ENCODE data around the gene CAMTA1.

The CAMTA1 gene

GRCh38 chr1:7531562-7532340 lies 746.5 kb downstream of the CAMTA1 start:
- H3K4me3 ChIP-seq (ENCODE audit: control insufficient read depth, low read depth, low read length) = no peak overlapping the region
- no peak for TF ChIP-seq CTCF (IDR thresholded peaks at IDR 0.05; ENCODE audit: control insufficient read depth, insufficient read depth, low read depth, low read length, missing control alignments)

GRCh38 chr1:7533006-7533405 lies 747.8 kb downstream of the CAMTA1 start:
- TF ChIP-seq CTCF (IDR thresholded peaks at IDR 0.05; ENCODE audit: control insufficient read depth, insufficient read depth, low read depth, low read length, missing control alignments) = no peak
- H3K4me3 ChIP-seq (ENCODE audit: control insufficient read depth, low read depth, low read length) = no peak overlapping the region
- no peak for DNase-seq (ENCODE audit: low read depth)

More at GRCh38 chr1:7531562-7532340, 746.5 kb downstream of the CAMTA1 start:
- DNase-seq (ENCODE audit: low read depth) = no peak

GRCh38 chr1:7534061-7534825 lies 749.0 kb downstream of the CAMTA1 start:
- TF ChIP-seq CTCF (IDR thresholded peaks at IDR 0.05; ENCODE audit: control insufficient read depth, insufficient read depth, low read depth, low read length, missing control alignments) = no peak
- no peak for DNase-seq (ENCODE audit: low read depth)
- no peak overlapping the region for H3K4me3 ChIP-seq (ENCODE audit: control insufficient read depth, low read depth, low read length)

- no peak for TF ChIP-seq CTCF (IDR thresholded peaks at IDR 0.05; ENCODE audit: control insufficient read depth, insufficient read depth, low read depth, low read length, missing control alignments)
- H3K4me3 ChIP-seq (ENCODE audit: control insufficient read depth, low read depth, low read length) = no peak overlapping the region
- DNase-seq (ENCODE audit: low read depth) = no peak
Observed at GRCh38 chr1:7535016-7535415, 749.8 kb downstream of the CAMTA1 start.

GRCh38 chr1:7535934-7536878 lies 751.0 kb downstream of the CAMTA1 start:
- DNase-seq (ENCODE audit: low read depth) = no peak
- no peak overlapping the region for H3K4me3 ChIP-seq (ENCODE audit: control insufficient read depth, low read depth, low read length)
- no peak for TF ChIP-seq CTCF (IDR thresholded peaks at IDR 0.05; ENCODE audit: control insufficient read depth, insufficient read depth, low read depth, low read length, missing control alignments)

Data from AG09309 (cell line).